NCI-H146 treated with DMSO at 0.1 percent for 48 hours (cell line): Measurements from ENCODE around the gene KREMEN1.

Source experiments
- DNase-seq: peaks from one replicate; lab custom pipeline; 2025; ENCODE audit not compliant: unreplicated experiment; lab: John Stamatoyannopoulos, UW

The KREMEN1 gene

GRCh38 chr22:29126670-29127395, 54.0 kb downstream of the KREMEN1 start:
- no peak for DNase-seq

GRCh38 chr22:29128891-29129807, 56.3 kb downstream of the KREMEN1 start:
- peak; percentile 1 for DNase-seq

GRCh38 chr22:29129808-29130140, 56.9 kb downstream of the KREMEN1 start:
- no peak for DNase-seq

GRCh38 chr22:29130476-29130875, 57.6 kb downstream of the KREMEN1 start:
- DNase-seq: no peak

GRCh38 chr22:29133603-29134133, 60.8 kb downstream of the KREMEN1 start:
- DNase-seq: no peak

- DNase-seq: no peak
These were observed 61.6 kb downstream of the KREMEN1 start for GRCh38 chr22:29134448-29134847.

GRCh38 chr22:29136782-29137700, 64.2 kb downstream of the KREMEN1 start:
- no peak for DNase-seq

- no peak for DNase-seq
These were observed 65.9 kb downstream of the KREMEN1 start for GRCh38 chr22:29138556-29139305.

- DNase-seq: no peak
These were observed 67.3 kb downstream of the KREMEN1 start for GRCh38 chr22:29139965-29140782.

GRCh38 chr22:29141078-29141688, 68.3 kb downstream of the KREMEN1 start:
- no peak for DNase-seq

- no peak for DNase-seq
These were observed 69.3 kb downstream of the KREMEN1 start for GRCh38 chr22:29142116-29142515.

- DNase-seq: no peak
These were observed 71.3 kb downstream of the KREMEN1 start for GRCh38 chr22:29143941-29144785.

GRCh38 chr22:29144786-29145160, 71.9 kb downstream of the KREMEN1 start:
- DNase-seq: no peak

- no peak for DNase-seq
These were observed 72.7 kb downstream of the KREMEN1 start for GRCh38 chr22:29145321-29146072.

GRCh38 chr22:29146091-29146560, 73.3 kb downstream of the KREMEN1 start:
- DNase-seq: peak; percentile 10

- no peak for DNase-seq
These were observed 73.9 kb downstream of the KREMEN1 start for GRCh38 chr22:29146771-29147170.

- DNase-seq: no peak
These were observed 74.6 kb downstream of the KREMEN1 start for GRCh38 chr22:29147331-29147899.
